Astrocyte (in vitro differentiated cells and primary cell): ENCODE measurements around the gene PPP1R15B.

Experiments used
- CTCF ChIP-seq: IDR thresholded peaks from 2 replicates; pipeline ENCODE4 v1.5.1; 2011; ENCODE audit warnings: low read depth, mild to moderate bottlenecking, inconsistent platforms, low read length, moderate library complexity; ENCODE audit not compliant: insufficient read depth
- EZH2 ChIP-seq: IDR thresholded peaks from 2 replicates; pipeline ENCODE4 v1.6.1; 2012; ENCODE audit warnings: mild to moderate bottlenecking, low read length, inconsistent platforms; ENCODE audit not compliant: insufficient read depth

GRCh38 chr1:204456826-204457442 lies 45.3 kb upstream of the PPP1R15B start:
- TF ChIP-seq CTCF (no peak), EZH2 (no peak)
